ENCODE results near the gene MED13.
"Not testable (repeated sequence)": the region's sequence is repeated elsewhere in the genome, so short reads cannot be mapped to it uniquely, and the experiment has no call there.

Gene MED13

GRCh38 chr17:62090021-62090824, 25.1 kb upstream of the MED13 start:
- DNase-seq: no peak

GRCh38 chr17:62089334-62089733, 24.3 kb upstream of the MED13 start:
- no peak for DNase-seq

- DNase-seq: no peak
Measured at GRCh38 chr17:62086737-62087136, 21.7 kb upstream of the MED13 start.

- DNase-seq: no peak
Measured at GRCh38 chr17:62085511-62086408, 20.7 kb upstream of the MED13 start.

- no peak for DNase-seq
Measured at GRCh38 chr17:62084585-62084984, 19.5 kb upstream of the MED13 start.

- DNase-seq: no peak
Measured at GRCh38 chr17:62083651-62084050, 18.6 kb upstream of the MED13 start.

- DNase-seq: no peak
Measured at GRCh38 chr17:62080647-62081046, 15.6 kb upstream of the MED13 start.

GRCh38 chr17:62078009-62078408, 12.9 kb upstream of the MED13 start:
- no peak for DNase-seq

GRCh38 chr17:62076864-62077788, 12.0 kb upstream of the MED13 start:
- DNase-seq: no peak

- no peak for DNase-seq
Measured at GRCh38 chr17:62075308-62075815, 10.3 kb upstream of the MED13 start.

- no peak for DNase-seq
Measured at GRCh38 chr17:62073993-62074392, 8.9 kb upstream of the MED13 start.

- not testable (repeated sequence) for DNase-seq
Measured at GRCh38 chr17:62072855-62073254, 7.8 kb upstream of the MED13 start.

- DNase-seq: no peak
Measured at GRCh38 chr17:62070900-62071299, 5.8 kb upstream of the MED13 start.

GRCh38 chr17:62067165-62068145, 2.4 kb upstream of the MED13 start:
- DNase-seq: no peak

GRCh38 chr17:62065611-62066468, 762 bp upstream of the MED13 start:
- DNase-seq: peak; percentile 93

- no peak for DNase-seq
Measured at GRCh38 chr17:62064029-62064790, 868 bp downstream of the MED13 start.

- no peak for DNase-seq
Measured at GRCh38 chr17:62062944-62063343, 2.1 kb downstream of the MED13 start.

- no peak for DNase-seq
Measured at GRCh38 chr17:62062302-62062701, 2.8 kb downstream of the MED13 start.

GRCh38 chr17:62059414-62059813, 5.7 kb downstream of the MED13 start:
- no peak for DNase-seq

- DNase-seq: no peak
Measured at GRCh38 chr17:62058611-62059010, 6.5 kb downstream of the MED13 start.
